Neuron (in vitro differentiated cells): ENCODE results near the gene CELA3B.
"Not testable (repeated sequence)": the region's sequence is repeated elsewhere in the genome, so short reads cannot be mapped to it uniquely, and the experiment has no call there.

Experiments used
- H2AFZ ChIP-seq: one replicate; pipeline ENCODE4 v1.6.1; 2013; ENCODE audit warnings: low read depth, mild to moderate bottlenecking, inconsistent platforms, low read length, moderate library complexity
- H3K27me3 ChIP-seq: one replicate; pipeline ENCODE4 v1.6.1; 2013; ENCODE audit warnings: low read length; ENCODE audit not compliant: insufficient read depth
- H3K36me3 ChIP-seq: one replicate; pipeline ENCODE4 v1.6.1; 2013; ENCODE audit warnings: low read length; ENCODE audit not compliant: insufficient read depth
- H3K4me1 ChIP-seq: one replicate; pipeline ENCODE4 v1.6.1; 2013; ENCODE audit warnings: low read length; ENCODE audit not compliant: insufficient read depth
- H3K4me3 ChIP-seq: 2 replicates; pipeline ENCODE4 v1.5.1; 2013; ENCODE audit warnings: mild to moderate bottlenecking, low read length, moderate library complexity
- H3K9me3 ChIP-seq: one replicate; pipeline ENCODE4 v1.6.1; 2013; ENCODE audit warnings: low read length

CELA3B gene, protein sequence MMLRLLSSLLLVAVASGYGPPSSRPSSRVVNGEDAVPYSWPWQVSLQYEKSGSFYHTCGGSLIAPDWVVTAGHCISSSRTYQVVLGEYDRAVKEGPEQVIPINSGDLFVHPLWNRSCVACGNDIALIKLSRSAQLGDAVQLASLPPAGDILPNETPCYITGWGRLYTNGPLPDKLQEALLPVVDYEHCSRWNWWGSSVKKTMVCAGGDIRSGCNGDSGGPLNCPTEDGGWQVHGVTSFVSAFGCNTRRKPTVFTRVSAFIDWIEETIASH

DNA sequence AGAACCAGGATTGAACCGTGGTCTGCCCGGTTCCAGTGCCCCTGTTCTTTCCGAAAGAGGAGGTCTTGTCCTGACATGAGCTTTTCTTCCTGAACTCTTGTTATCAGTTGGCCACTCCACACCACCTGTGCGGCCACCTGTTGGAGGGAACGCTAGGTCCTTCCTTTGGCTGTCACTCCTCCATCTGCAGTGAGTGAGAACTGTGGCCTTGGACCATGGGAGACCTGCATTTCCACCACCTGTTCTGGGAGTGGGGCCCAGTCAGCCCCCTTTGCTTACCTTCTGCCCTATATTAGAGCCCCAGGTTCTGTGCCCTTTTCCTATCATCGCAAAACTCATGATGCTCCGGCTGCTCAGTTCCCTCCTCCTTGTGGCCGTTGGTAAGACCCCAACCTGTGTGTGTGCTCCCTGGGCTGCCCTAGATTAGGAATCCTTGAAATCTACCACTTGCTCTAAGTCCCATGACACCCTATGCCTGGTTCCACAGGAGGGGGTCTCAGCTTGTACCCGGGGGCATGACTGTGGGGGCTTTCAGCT lies at the start of gene CELA3B:
Gene CELA3B, plus strand, starts transcription at position 320 of the 537 bp plus-strand sequence. Its CDS starts 18 bp downstream, at position 338.
- not testable (repeated sequence) for H3K36me3 ChIP-seq, H3K4me3 ChIP-seq, H3K9me3 ChIP-seq, H3K4me1 ChIP-seq, H2AFZ ChIP-seq, H3K27me3 ChIP-seq

DNA sequence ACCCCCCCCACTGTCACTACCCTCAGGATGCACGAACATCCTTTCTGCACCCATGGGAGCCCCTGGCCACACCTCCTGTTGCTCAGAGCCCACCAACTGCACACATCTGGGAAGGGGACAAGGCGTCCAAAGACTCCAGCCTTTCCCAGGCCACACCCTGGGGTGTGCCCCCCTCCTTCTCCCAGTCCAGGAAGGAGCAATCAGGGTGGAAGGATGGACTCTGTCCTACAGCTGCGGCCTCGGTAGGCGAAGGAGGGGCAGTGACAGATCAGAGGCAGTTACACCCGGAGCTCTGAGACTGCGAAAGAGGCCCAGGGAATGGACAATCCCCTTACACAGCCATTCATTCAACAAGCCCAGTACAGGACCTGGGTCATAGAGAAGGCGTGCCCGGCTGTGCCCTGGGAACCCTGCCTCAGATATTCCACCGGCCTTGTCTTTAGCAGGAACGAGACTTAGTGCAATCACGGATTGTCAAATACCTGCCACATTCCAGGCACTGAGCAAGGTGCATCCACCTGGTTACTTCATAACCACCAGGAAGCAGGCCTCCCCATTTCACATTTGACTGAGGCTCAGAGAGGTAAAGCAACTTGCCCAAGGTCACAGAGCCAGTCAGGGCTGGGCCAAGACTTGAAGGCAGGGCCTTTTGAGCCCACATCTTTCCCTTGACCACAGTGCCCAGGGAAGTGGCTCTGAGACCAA lies 49.1 kb upstream of the CELA3B start:
- Histone ChIP-seq H3K4me3 (no peak overlapping the region), H3K9me3 (no peaks in the 10 kb centered on the region), H3K27me3 (no peaks in the 10 kb centered on the region), H2AFZ (no peak overlapping the region), H3K36me3 (no peaks in the 10 kb centered on the region), H3K4me1 (peaks cover 4% of the 10 kb centered on the region)

DNA sequence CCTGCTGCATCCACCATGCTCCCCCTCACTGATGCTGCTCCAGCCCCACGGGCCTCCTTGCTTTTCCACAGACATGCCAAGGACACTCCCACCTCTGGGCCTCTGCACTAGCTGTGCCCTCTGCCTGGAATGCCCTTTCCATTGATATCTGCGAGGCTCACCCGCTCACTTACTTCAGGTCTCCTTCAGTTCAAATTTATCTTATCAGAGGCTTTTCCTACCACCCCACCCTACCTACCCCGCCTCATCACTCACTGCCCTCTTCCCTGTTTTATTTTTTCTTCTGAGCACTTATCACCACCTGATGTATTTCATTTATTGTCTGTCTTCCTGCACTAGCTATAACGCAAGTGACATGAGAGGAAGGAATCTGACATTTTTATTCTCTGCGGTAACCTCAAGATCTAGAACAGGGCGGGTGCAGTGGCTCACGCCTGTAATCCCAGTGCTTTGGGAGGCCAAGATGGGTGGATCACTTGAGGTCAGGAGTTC lies 46.7 kb upstream of the CELA3B start:
- Histone ChIP-seq H3K9me3 (no peaks in the 10 kb centered on the region), H3K4me3 (no peak overlapping the region), H3K27me3 (no peaks in the 10 kb centered on the region), H3K36me3 (no peaks in the 10 kb centered on the region), H3K4me1 (peaks cover 6% of the 10 kb centered on the region), H2AFZ (no peak overlapping the region)

GRCh38 chr1:21930629-21931170 lies 46.1 kb upstream of the CELA3B start:
- peaks cover 11% of the 10 kb centered on the region for H3K4me1 ChIP-seq
- no peaks in the 10 kb centered on the region for H3K27me3 ChIP-seq
- no peak overlapping the region for H2AFZ ChIP-seq
- no peaks in the 10 kb centered on the region for H3K9me3 ChIP-seq
- no peaks in the 10 kb centered on the region for H3K36me3 ChIP-seq
- no peak overlapping the region for H3K4me3 ChIP-seq

GRCh38 chr1:21931171-21932093 lies 45.4 kb upstream of the CELA3B start:
- H3K36me3 ChIP-seq = no peaks in the 10 kb centered on the region
- peaks cover 18% of the 10 kb centered on the region for H3K4me1 ChIP-seq
- no peak overlapping the region for H3K4me3 ChIP-seq
- H3K27me3 ChIP-seq = no peaks in the 10 kb centered on the region
- no peak overlapping the region for H2AFZ ChIP-seq
- no peaks in the 10 kb centered on the region for H3K9me3 ChIP-seq

- Histone ChIP-seq H3K4me1 (peaks cover 20% of the 10 kb centered on the region), H3K27me3 (no peaks in the 10 kb centered on the region), H3K36me3 (no peaks in the 10 kb centered on the region), H2AFZ (no peak overlapping the region), H3K9me3 (no peaks in the 10 kb centered on the region), H3K4me3 (no peak overlapping the region)
Measured at GRCh38 chr1:21932127-21932526, 44.7 kb upstream of the CELA3B start.

DNA sequence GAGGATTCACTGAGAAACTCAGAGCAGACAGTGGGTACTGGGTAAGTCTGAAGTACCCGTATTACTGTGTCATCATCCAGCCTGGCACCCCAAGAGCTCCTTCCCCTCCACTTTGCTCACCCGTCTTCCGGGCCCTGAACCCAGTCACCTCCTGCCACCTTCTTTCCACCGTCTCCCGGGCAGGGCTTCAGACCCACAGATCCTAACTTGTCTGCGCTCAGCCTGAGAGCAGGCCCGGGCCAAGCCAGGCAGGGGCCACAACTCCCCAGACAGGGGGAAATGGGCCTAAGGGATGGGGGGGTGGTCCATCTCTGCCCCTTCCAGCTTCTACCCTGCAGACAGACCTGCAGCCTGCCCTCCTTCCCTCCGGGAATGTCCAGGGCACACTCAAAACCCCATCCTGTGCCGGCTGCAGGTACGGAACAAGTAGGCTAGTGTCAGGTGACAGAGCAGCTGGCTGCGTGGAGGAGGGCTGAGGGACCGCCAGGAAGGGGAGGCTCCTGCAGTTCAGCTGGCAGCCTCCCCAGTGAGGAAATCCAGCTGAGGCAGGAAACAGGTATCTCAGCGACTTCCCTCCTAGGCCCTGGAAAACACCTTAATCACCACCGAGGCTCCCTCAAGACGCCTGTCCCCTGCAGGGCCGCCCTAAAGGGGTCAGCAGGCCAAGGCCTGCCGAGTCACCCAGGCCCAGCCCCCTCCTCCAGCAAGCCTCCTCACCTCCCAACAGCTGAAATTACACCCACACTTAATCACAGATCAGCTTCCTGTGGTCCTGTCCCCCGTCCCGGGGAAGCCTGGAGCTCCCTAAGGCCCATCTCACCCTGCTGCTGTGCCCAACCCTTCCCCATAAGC lies 43.2 kb upstream of the CELA3B start:
- no peaks in the 10 kb centered on the region for H3K27me3 ChIP-seq
- H3K36me3 ChIP-seq = no peaks in the 10 kb centered on the region
- peaks cover 30% of the 10 kb centered on the region for H3K4me1 ChIP-seq
- H3K4me3 ChIP-seq = no peak overlapping the region
- H2AFZ ChIP-seq = no peak overlapping the region
- H3K9me3 ChIP-seq = no peaks in the 10 kb centered on the region

GRCh38 chr1:21935393-21935804 lies 41.4 kb upstream of the CELA3B start:
- Histone ChIP-seq H3K4me3 (no peak overlapping the region), H2AFZ (no peak overlapping the region), H3K27me3 (no peaks in the 10 kb centered on the region), H3K36me3 (no peaks in the 10 kb centered on the region), H3K4me1 (peaks cover 33% of the 10 kb centered on the region), H3K9me3 (no peaks in the 10 kb centered on the region)

DNA sequence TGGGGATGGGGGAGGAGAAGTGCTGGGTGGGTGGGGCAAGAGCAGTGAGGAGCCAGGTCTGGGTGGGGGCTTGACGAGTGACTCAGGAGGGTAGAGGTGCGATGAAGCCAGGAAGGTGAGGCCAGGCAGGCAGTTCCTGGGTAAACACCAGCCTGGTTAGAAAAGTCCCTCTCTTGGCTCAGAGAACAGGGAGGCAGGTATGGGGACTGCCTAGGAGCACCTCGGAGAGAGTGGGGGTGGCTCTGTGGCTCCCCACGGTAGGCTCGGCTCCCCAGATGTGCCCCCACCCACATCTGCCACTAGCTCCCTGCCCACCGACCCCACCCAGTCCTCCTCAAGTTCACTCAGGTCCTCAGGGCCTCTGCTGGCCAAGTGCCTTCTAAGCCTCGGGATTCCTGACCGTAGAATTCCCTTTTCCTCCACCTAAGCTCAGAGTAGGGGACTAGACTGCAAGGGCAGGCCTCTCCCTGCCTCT lies 40.9 kb upstream of the CELA3B start:
- Histone ChIP-seq H3K4me1 (peaks cover 33% of the 10 kb centered on the region), H2AFZ (no peak overlapping the region), H3K27me3 (no peaks in the 10 kb centered on the region), H3K4me3 (peak overlapping the region; percentile 47), H3K36me3 (no peaks in the 10 kb centered on the region), H3K9me3 (no peaks in the 10 kb centered on the region)

DNA sequence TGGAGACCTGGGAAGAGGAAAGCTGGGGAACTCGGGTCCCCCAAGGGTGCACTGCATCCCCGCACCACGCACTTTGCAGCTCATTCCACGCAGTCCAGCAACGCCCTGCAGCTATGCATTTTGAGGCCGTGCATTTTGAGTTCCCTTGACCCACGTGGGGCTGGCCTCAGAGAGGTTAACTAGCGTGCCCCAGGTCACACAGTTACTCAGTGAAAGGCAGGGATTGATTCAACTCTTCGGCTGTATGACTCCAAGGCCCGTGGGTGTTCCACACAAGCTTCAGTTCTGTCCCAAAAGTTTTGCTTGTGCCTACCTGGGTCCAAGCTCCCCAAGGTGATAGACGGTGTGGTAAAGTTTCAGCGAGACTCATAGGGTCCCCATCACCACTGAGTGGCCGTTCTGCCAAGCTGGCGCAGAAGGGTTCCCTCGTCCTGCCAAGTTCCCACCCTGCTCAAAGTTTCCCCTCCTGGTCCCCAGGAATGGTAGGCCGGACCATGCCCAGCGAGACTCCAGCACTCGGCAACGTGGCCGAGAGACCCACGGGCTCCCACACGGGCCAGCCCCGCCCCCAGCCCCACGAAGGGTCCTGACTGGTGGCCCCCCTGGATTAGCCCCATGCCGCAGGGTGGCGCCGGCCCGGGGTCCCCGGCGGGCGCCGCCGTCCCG lies 40.3 kb upstream of the CELA3B start:
- peaks cover 32% of the 10 kb centered on the region for H3K4me1 ChIP-seq
- peak overlapping the region; percentile 47 for H3K4me3 ChIP-seq
- H3K27me3 ChIP-seq = no peaks in the 10 kb centered on the region
- no peak overlapping the region for H2AFZ ChIP-seq
- H3K9me3 ChIP-seq = no peaks in the 10 kb centered on the region
- no peaks in the 10 kb centered on the region for H3K36me3 ChIP-seq

GRCh38 chr1:21937034-21937371 lies 39.8 kb upstream of the CELA3B start, which contains the start of gene HSPG2:
Gene HSPG2 (minus strand): TSS chr1:21937310. CDS start chr1:21937217, 93 bp downstream.
- peaks cover 30% of the 10 kb centered on the region for H3K4me1 ChIP-seq
- no peaks in the 10 kb centered on the region for H3K36me3 ChIP-seq
- H2AFZ ChIP-seq = peak within 1 kb of the TSS; percentile 53
- H3K4me3 ChIP-seq = peak within 1 kb of the TSS; percentile 47
- H3K27me3 ChIP-seq = no peaks in the 10 kb centered on the region
- H3K9me3 ChIP-seq = no peaks in the 10 kb centered on the region
